Muscle of leg (tissue), 11 donors: ENCODE measurements around the gene CCDC148. TPM values are rescaled to one million over a fixed set of nuclear protein-coding genes. Genes with fewer than 3 reads are reported as not detected.

ENCODE experiments used
- DNase-seq: peaks from one replicate; pipeline ENCODE4 v3.0.0; 2013
- H3K27ac ChIP-seq: one replicate; pipeline ENCODE4 v1.5.1; 2013; ENCODE audit warnings: mild to moderate bottlenecking, low read length, control low read depth
- H3K27me3 ChIP-seq: one replicate; pipeline ENCODE4 v1.6.1; 2013; ENCODE audit warnings: low read length; ENCODE audit not compliant: control insufficient read depth, insufficient read depth
- H3K36me3 ChIP-seq: one replicate; pipeline ENCODE4 v1.6.1; 2013; ENCODE audit warnings: low read length; ENCODE audit not compliant: control insufficient read depth, insufficient read depth
- H3K4me1 ChIP-seq: one replicate; pipeline ENCODE4 v1.6.1; 2013; ENCODE audit warnings: low read length; ENCODE audit not compliant: control insufficient read depth, insufficient read depth
- H3K4me3 ChIP-seq: one replicate; pipeline ENCODE4 v1.5.1; 2013; ENCODE audit warnings: low read length, control low read depth
- H3K9me3 ChIP-seq: replicated peaks from 2 replicates; pipeline ENCODE4 v1.6.1; 2013; ENCODE audit warnings: low read depth, low read length; ENCODE audit not compliant: control insufficient read depth
- WGBS: methylation state at CpG from one replicate; pipeline ENCODE4 v1.1.5; 2013; ENCODE audit warnings: missing lambda C conversion rate; ENCODE audit not compliant: insufficient coverage; 5-methylcytosine and 5-hydroxymethylcytosine counted together
- polyA plus RNA-seq, 8 donors: library from polyadenylated mRNA; unstranded; fragments of 120-200 nt; gene quantifications; one replicate each; pipeline versions ENCODE4 v1.2.1 to v1.2.3, GENCODE V29; 2013; ENCODE audit warnings: inconsistent platforms in 1 of 8, low replicate concordance in 1 of 8; ENCODE audit not compliant: insufficient read length in 8 of 8, insufficient read depth in 1 of 8
- total RNA-seq: library from RNA; stranded (reverse); fragments of 120-200 nt; gene quantifications from one replicate; pipeline ENCODE4 v1.2.4, GENCODE V29; 2013

The CCDC148 gene
- total and polyA plus RNA-seq, 9 donors = 0.24 to 1.2 (median 0.36) TPM

- no peak overlapping the region for H3K27ac ChIP-seq
- no peak overlapping the region for H3K4me3 ChIP-seq
- no peaks in the 10 kb centered on the region for H3K9me3 ChIP-seq
- DNase-seq = no peak
- H3K36me3 ChIP-seq = no peaks in the 10 kb centered on the region
- no peaks in the 10 kb centered on the region for H3K27me3 ChIP-seq
- no CpG with 5 or more reads among the region's 1 CpG for WGBS
- peaks cover 5% of the 10 kb centered on the region for H3K4me1 ChIP-seq
Observed at GRCh38 chr2:158207354-158207753, 249.2 kb downstream of the CCDC148 start.

GRCh38 chr2:158205215-158205614 is 251.3 kb downstream of the CCDC148 start:
- H3K4me1 ChIP-seq = peaks cover 5% of the 10 kb centered on the region
- DNase-seq = no peak
- no peak overlapping the region for H3K27ac ChIP-seq
- H3K36me3 ChIP-seq = no peaks in the 10 kb centered on the region
- no peaks in the 10 kb centered on the region for H3K27me3 ChIP-seq
- WGBS = no CpG with 5 or more reads among the region's 1 CpG
- no peaks in the 10 kb centered on the region for H3K9me3 ChIP-seq
- H3K4me3 ChIP-seq = no peak overlapping the region

GRCh38 chr2:158204741-158205165 is 251.8 kb downstream of the CCDC148 start:
- Histone ChIP-seq H3K36me3 (no peaks in the 10 kb centered on the region), H3K27ac (no peak overlapping the region), H3K9me3 (no peaks in the 10 kb centered on the region), H3K27me3 (no peaks in the 10 kb centered on the region), H3K4me3 (no peak overlapping the region), H3K4me1 (peaks cover 5% of the 10 kb centered on the region)
- DNase-seq = no peak
- WGBS = 60% methylated on average over 1 of the region's 1 CpG

GRCh38 chr2:158202161-158202815 is 254.3 kb downstream of the CCDC148 start:
- H3K36me3 ChIP-seq = no peaks in the 10 kb centered on the region
- no peak overlapping the region for H3K4me3 ChIP-seq
- no peaks in the 10 kb centered on the region for H3K27me3 ChIP-seq
- WGBS = 4% methylated on average over 3 of the region's 6 CpGs
- DNase-seq = peak; percentile 66
- H3K9me3 ChIP-seq = no peaks in the 10 kb centered on the region
- H3K4me1 ChIP-seq = peaks cover 5% of the 10 kb centered on the region
- peak overlapping the region; percentile 49 for H3K27ac ChIP-seq

- no peak overlapping the region for H3K4me3 ChIP-seq
- WGBS = 100% methylated on average over 1 of the region's 2 CpGs
- H3K27me3 ChIP-seq = no peaks in the 10 kb centered on the region
- H3K4me1 ChIP-seq = peaks cover 5% of the 10 kb centered on the region
- no peak overlapping the region for H3K27ac ChIP-seq
- no peaks in the 10 kb centered on the region for H3K9me3 ChIP-seq
- DNase-seq = no peak
- no peaks in the 10 kb centered on the region for H3K36me3 ChIP-seq
Observed at GRCh38 chr2:158199928-158200650, 256.5 kb downstream of the CCDC148 start.

- Histone ChIP-seq H3K27me3 (no peaks in the 10 kb centered on the region), H3K4me1 (peaks cover 4% of the 10 kb centered on the region), H3K4me3 (no peak overlapping the region), H3K9me3 (no peaks in the 10 kb centered on the region), H3K27ac (no peak overlapping the region), H3K36me3 (no peaks in the 10 kb centered on the region)
- no peak for DNase-seq
- WGBS = no CpG with 5 or more reads among the region's 1 CpG
Observed at GRCh38 chr2:158197940-158198339, 258.6 kb downstream of the CCDC148 start.

- WGBS = 89% methylated on average over 1 of the region's 2 CpGs
- peaks cover 2% of the 10 kb centered on the region for H3K4me1 ChIP-seq
- H3K9me3 ChIP-seq = no peaks in the 10 kb centered on the region
- H3K27ac ChIP-seq = no peak overlapping the region
- H3K27me3 ChIP-seq = no peaks in the 10 kb centered on the region
- H3K4me3 ChIP-seq = no peak overlapping the region
- no peak for DNase-seq
- H3K36me3 ChIP-seq = no peaks in the 10 kb centered on the region
Observed at GRCh38 chr2:158194229-158194628, 262.3 kb downstream of the CCDC148 start.

GRCh38 chr2:158192515-158193443 is 263.8 kb downstream of the CCDC148 start:
- Histone ChIP-seq H3K36me3 (no peaks in the 10 kb centered on the region), H3K9me3 (no peaks in the 10 kb centered on the region), H3K27me3 (no peaks in the 10 kb centered on the region), H3K27ac (no peak overlapping the region), H3K4me3 (no peak overlapping the region), H3K4me1 (peaks cover 2% of the 10 kb centered on the region)
- no peak for DNase-seq
- no CpG with 5 or more reads among the region's 2 CpGs for WGBS

- WGBS = no CpG with 5 or more reads among the region's 7 CpGs
- no peak overlapping the region for H3K4me3 ChIP-seq
- peak; percentile 84 for DNase-seq
- no peaks in the 10 kb centered on the region for H3K27me3 ChIP-seq
- H3K4me1 ChIP-seq = peaks cover 2% of the 10 kb centered on the region
- no peaks in the 10 kb centered on the region for H3K9me3 ChIP-seq
- H3K36me3 ChIP-seq = no peaks in the 10 kb centered on the region
- no peak overlapping the region for H3K27ac ChIP-seq
Observed at GRCh38 chr2:158191076-158191895, 265.3 kb downstream of the CCDC148 start.
